Common myeloid progenitor, CD34-positive (primary cell): ENCODE results near the gene GPR39.

ENCODE experiments used
- CTCF ChIA-PET: fragments of 350-600 bp; sonication (Branson Sonifier 250); formaldehyde crosslinking; loops from one replicate; lab custom pipeline; 2021; ENCODE audit warnings: antibody characterized with exemption; lab: Charles Lee
- POLR2A ChIA-PET: fragments of 350-600 bp; sonication (Branson Sonifier 250); formaldehyde crosslinking; loops from one replicate; lab custom pipeline; 2021; ENCODE audit warnings: antibody characterized with exemption; lab: Charles Lee
- DNase-seq, 3 donors: peaks; one replicate each; pipeline versions ENCODE4 v3.0.0 to v3.0.0-alpha.2; 2013
- H3K27ac ChIP-seq, 2 experiments: 1 replicate in 1 of 2; 2 replicates in 1 of 2; pipeline ENCODE4 v1.7.0; 2013; ENCODE audit warnings: inconsistent platforms in 2 of 2, low read length in 2 of 2, mild to moderate bottlenecking in 2 of 2, low read depth in 1 of 2, moderate library complexity in 1 of 2; ENCODE audit not compliant: severe bottlenecking in 2 of 2, insufficient read depth in 1 of 2, poor library complexity in 1 of 2
- H3K27me3 ChIP-seq, 5 experiments: replicated peaks in 2 of 5; 1 replicate in 3 of 5; 2 replicates in 2 of 5; pipeline versions ENCODE4 v1.6.1 to v1.7.0; 2013; ENCODE audit warnings: low read length in 4 of 5, mild to moderate bottlenecking in 2 of 5, moderate library complexity in 2 of 5, inconsistent platforms in 1 of 5; ENCODE audit not compliant: insufficient read depth in 5 of 5, control insufficient read depth in 4 of 5
- H3K36me3 ChIP-seq, 4 experiments: 1 replicate in 2 of 4; 2 replicates in 2 of 4; pipeline versions ENCODE4 v1.6.1 to v1.7.0; 2013; ENCODE audit warnings: low read length in 3 of 4, control low read depth in 1 of 4, mild to moderate bottlenecking in 1 of 4; ENCODE audit not compliant: control insufficient read depth in 4 of 4, insufficient read depth in 4 of 4
- H3K4me1 ChIP-seq, 4 experiments: 1 replicate in 3 of 4; 2 replicates in 1 of 4; pipeline versions ENCODE4 v1.6.1 to v1.7.1; 2013; ENCODE audit warnings: low read length in 3 of 4, mild to moderate bottlenecking in 3 of 4, control low read depth in 1 of 4, inconsistent platforms in 1 of 4, moderate library complexity in 1 of 4; ENCODE audit not compliant: control insufficient read depth in 4 of 4, insufficient read depth in 4 of 4; ENCODE audit errors: control extremely low read depth in 1 of 4
- H3K4me3 ChIP-seq, 7 experiments: 1 replicate in 4 of 7; 2 replicates in 3 of 7; pipeline versions ENCODE4 v1.5.1 to v1.7.0; 2013; ENCODE audit warnings: mild to moderate bottlenecking in 7 of 7, low read length in 6 of 7, moderate library complexity in 6 of 7, inconsistent platforms in 2 of 7, low read depth in 2 of 7, control low read depth in 1 of 7; ENCODE audit not compliant: insufficient read depth in 4 of 7, control insufficient read depth in 1 of 7; ENCODE audit errors: extremely low read depth in 1 of 7
- H3K9me3 ChIP-seq, 5 experiments: 1 replicate in 4 of 5; 2 replicates in 1 of 5; pipeline versions ENCODE4 v1.6.1 to v1.7.1; 2013; ENCODE audit warnings: low read length in 4 of 5, mild to moderate bottlenecking in 2 of 5, inconsistent platforms in 1 of 5, low read depth in 1 of 5, moderate library complexity in 1 of 5; ENCODE audit not compliant: control insufficient read depth in 4 of 5, insufficient read depth in 2 of 5; ENCODE audit errors: control extremely low read depth in 1 of 5
- WGBS: methylation state at CpG from one replicate; pipeline ENCODE4 v1.1.5; 2013; ENCODE audit not compliant: insufficient coverage; 5-methylcytosine and 5-hydroxymethylcytosine counted together

The GPR39 gene

GRCh38 chr2:132690664-132691303, 274.2 kb downstream of the GPR39 start:
- ChIA-PET POLR2A (no interaction called here), CTCF (no interaction called here)
- Histone ChIP-seq H3K4me1 (no peaks in the 10 kb centered on the region), H3K4me3 (no peak overlapping the region), H3K36me3 (no peaks in the 10 kb centered on the region), H3K27me3 (peaks cover 0 to 2% (median 0%) of the 10 kb centered on the region in 5 experiments), H3K27ac (no peak overlapping the region), H3K9me3 (no peaks in the 10 kb centered on the region)
- no peak for DNase-seq
- 92% methylated on average over 1 of the region's 1 CpG for WGBS

GRCh38 chr2:132691556-132691955, 275.0 kb downstream of the GPR39 start:
- ChIA-PET CTCF (no interaction called here), POLR2A (no interaction called here)
- Histone ChIP-seq H3K4me1 (no peaks in the 10 kb centered on the region), H3K36me3 (no peaks in the 10 kb centered on the region), H3K27ac (no peak overlapping the region), H3K27me3 (peaks cover 0 to 2% (median 0%) of the 10 kb centered on the region in 5 experiments), H3K9me3 (no peaks in the 10 kb centered on the region), H3K4me3 (no peak overlapping the region)
- WGBS: 90% methylated on average over 2 of the region's 4 CpGs
- DNase-seq: no peak

- ChIA-PET CTCF (no interaction called here), POLR2A (no interaction called here)
- H3K4me1 ChIP-seq: no peaks in the 10 kb centered on the region
- no peak for DNase-seq
- H3K27me3 ChIP-seq: peaks cover 0 to 2% (median 0%) of the 10 kb centered on the region in 5 experiments
- WGBS: 100% methylated on average over 1 of the region's 1 CpG
- no peaks in the 10 kb centered on the region for H3K9me3 ChIP-seq
- no peak overlapping the region for H3K27ac ChIP-seq
- H3K36me3 ChIP-seq: no peaks in the 10 kb centered on the region
- no peak overlapping the region for H3K4me3 ChIP-seq
These were observed 276.2 kb downstream of the GPR39 start for GRCh38 chr2:132692816-132693215.
